Fibroblast of the aortic adventitia (primary cell): Measurements from ENCODE around the gene SCRT2. TPM values are rescaled to one million over a fixed set of nuclear protein-coding genes. Genes with fewer than 3 reads are reported as not detected.

Experiments
- DNase-seq: peaks from one replicate; pipeline ENCODE4 v3.0.0-alpha.2; 2010; ENCODE audit warnings: low read depth
- H3K4me3 ChIP-seq: 2 replicates; pipeline ENCODE4 v1.5.1; 2011; ENCODE audit warnings: low read depth, mild to moderate bottlenecking, control low read depth, low read length, moderate library complexity
- total RNA-seq: library from RNA; depleted of rRNA; stranded (reverse); fragments of >200 nt; gene quantifications from 2 replicates; pipeline ENCODE4 v1.2.3, GENCODE V29; 2012; ENCODE audit warnings: low replicate concordance
- TF ChIP-seq, protein P1 (sequence below): IDR thresholded peaks from 2 replicates; pipeline ENCODE4 v1.5.1; 2011; ENCODE audit warnings: mild to moderate bottlenecking, low read length, control low read depth, inconsistent platforms; ENCODE audit not compliant: insufficient read depth

SCRT2 gene
- total RNA-seq, 1 donor: not detected

DNA sequence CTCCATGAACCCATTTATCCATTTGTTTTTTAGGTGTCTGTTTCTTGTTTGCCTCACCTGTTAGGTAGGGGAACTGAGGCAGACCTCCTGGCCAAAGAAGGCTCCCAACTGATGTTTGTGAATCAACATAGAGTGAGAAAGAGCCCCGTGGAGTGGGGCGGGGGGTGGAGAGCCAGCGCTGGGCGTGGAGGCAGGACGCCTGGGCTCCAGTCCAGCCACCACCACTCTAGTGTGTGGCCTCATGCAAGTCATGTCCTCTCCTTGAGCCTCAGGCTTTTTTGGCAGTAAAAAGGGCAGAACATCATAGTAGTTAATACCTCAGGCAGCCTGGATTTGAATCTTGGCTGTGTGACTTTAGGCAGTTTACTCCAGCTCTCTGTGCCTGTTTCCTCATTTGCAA, 42.2 kb upstream of the SCRT2 start:
- DNase-seq: no peak
- TF ChIP-seq, protein P1, sequence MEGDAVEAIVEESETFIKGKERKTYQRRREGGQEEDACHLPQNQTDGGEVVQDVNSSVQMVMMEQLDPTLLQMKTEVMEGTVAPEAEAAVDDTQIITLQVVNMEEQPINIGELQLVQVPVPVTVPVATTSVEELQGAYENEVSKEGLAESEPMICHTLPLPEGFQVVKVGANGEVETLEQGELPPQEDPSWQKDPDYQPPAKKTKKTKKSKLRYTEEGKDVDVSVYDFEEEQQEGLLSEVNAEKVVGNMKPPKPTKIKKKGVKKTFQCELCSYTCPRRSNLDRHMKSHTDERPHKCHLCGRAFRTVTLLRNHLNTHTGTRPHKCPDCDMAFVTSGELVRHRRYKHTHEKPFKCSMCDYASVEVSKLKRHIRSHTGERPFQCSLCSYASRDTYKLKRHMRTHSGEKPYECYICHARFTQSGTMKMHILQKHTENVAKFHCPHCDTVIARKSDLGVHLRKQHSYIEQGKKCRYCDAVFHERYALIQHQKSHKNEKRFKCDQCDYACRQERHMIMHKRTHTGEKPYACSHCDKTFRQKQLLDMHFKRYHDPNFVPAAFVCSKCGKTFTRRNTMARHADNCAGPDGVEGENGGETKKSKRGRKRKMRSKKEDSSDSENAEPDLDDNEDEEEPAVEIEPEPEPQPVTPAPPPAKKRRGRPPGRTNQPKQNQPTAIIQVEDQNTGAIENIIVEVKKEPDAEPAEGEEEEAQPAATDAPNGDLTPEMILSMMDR: no peak
- no peak overlapping the region for H3K4me3 ChIP-seq

DNA sequence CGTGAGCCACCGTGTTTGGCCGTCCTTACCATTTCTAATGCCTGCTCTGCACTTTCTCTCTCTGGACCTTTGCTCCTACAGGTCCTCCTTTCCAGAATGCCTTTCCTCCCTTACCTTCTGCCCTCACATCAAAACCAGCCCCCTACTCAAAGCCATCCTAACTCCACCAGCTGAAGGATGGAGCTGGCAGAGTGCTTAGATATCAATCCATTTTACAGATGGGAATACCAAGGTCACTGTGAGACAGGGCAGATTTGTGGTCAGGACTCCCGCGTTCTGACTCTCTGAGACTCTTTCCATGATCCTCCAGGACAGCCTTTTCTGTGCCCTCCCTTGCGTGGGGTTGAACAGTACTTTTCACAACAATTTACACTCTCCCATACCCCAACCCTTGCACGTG, 41.7 kb upstream of the SCRT2 start:
- TF ChIP-seq, protein P1: no peak

DNA sequence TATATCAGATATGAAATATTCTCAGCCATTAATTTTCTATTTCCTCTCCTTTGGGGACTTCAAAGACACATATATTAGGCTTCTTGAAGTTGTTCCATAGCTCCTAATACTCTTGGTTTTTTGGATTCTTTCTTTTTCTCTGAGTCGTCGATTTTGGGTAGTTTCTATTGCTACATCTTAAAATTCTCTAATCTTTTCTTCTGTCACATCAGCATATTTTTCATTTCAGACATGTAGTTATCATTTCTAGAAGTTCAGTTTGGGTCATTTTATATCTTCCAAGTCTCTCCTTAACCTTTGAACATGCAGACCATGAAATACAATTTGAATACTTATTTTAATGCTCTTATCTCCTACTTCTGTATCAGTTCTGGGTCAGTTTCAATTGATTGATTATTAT, 38.9 kb upstream of the SCRT2 start:
- H3K4me3 ChIP-seq: no peak overlapping the region
- no peak for DNase-seq
- TF ChIP-seq, protein P1: no peak

More for the DNA sequence above, 41.7 kb upstream of the SCRT2 start:
- H3K4me3 ChIP-seq: no peak overlapping the region
- DNase-seq: no peak

DNA sequence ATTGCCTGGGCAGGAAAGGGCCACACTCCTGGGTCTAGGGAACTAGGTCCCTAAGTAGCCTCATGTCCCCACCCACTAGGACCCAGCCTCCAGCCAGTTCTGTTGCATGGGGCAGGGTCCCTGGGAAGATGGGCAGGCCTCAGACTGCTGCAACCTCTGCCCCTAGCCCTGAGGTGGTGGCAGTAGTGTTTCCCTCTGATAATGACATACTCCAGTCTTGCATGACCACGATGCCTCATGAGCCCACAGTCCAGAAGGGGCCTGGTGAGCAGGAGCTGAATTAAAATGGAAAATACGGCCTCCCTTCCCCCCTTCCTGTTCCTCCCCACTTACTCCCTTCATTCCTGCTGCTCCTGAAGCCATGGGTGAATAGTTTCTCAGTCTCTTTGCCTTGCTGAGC, 36.0 kb upstream of the SCRT2 start:
- TF ChIP-seq, protein P1: no peak
- no peak overlapping the region for H3K4me3 ChIP-seq
- no peak for DNase-seq

DNA sequence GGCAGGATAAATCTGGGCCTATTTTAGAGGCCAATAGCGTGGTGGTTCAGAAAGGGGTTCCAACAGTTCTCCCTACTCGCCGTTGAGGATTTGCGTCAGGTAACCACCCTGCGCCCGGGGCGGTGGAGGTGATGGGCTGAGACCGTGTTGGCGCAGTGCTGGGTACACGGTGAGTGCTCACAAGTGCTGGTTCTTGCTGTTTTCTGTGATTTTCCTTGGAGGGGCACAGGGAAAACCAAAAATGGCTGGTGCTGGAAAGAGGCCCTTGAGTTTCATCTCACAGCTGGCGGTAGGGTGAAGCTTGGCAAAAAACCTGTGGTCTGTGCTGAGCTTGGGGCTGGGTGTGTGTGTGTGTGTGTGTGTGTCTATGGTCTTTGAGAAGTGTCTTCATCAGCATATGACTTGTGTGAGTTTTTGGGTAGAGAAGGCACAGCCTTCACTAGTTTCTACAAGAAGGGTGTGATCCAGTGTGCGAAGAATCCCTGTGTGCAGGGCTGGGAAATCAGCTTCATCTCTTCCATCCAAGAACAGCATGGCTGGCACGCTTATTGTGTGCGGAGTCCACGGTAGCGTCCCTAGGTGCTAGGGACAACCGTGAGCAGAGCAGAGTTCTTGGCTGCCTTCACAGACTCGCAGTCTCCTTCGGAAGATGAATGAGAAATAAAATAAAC, 35.3 kb upstream of the SCRT2 start:
- no peak overlapping the region for H3K4me3 ChIP-seq
- no peak for DNase-seq
- TF ChIP-seq, protein P1: no peak

DNA sequence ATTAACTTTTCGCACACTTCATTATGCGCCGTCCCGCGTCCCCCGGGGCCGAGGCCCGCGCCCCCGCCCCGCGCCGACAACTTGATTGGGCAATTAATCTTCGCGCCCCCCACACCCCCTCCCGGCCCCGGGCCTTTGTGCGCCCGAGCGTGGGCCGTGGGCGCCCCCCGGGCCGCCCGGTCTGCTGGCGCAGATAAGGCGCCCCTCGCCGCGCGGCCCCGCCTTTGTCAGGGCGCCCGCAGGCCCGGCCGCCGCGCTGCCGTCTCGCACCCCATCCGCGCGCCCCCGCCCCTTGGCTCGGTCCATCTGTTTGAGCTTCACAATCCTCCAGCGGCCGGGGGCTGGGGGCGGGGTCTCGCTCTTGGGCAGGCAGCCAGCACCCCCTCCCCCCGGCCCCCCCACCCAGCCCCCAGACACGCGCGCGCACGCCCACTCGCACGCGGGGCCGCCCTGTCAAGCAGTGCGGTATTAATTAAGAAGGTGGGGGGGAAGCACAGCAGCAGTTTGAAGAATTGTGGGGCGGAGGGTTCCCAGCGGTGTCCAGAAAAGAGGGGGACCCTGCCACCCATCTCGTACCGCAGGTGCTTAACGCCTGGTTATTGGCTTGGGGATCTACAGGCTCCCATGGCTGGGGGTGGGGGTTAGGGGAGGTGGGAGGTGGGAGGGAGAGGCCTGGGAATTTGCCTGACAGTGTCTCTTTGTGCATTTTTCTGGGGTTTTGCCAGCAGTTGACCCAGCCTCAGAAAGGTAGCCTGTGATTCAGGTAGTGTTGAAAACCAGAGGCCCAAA, 34.6 kb upstream of the SCRT2 start:
- TF ChIP-seq, protein P1: no peak
- H3K4me3 ChIP-seq: no peak overlapping the region
- DNase-seq: no peak

DNA sequence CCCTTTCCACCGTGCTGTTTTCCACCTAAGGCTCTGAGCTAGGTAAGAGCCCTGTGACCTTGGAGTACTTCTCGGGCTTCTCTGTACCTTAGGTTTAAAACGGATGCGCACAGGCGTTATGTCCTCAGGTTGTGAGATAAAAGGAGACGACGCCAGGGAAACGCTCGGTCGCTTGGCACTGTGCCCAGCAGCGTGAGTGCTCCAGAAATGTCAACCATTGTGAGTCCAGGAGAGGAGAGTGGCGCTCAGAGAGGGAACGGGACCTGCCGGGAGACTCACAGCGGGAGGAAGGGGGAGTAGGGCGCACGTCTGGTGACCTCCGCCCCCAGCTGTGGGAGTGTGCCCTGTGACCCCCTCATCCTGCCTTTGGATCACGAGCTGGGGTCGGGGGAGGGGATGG, 33.8 kb upstream of the SCRT2 start:
- H3K4me3 ChIP-seq: no peak overlapping the region
- TF ChIP-seq, protein P1: no peak
- DNase-seq: no peak
